GM19351 (cell line): ENCODE measurements around the gene DUSP6.
A peak's percentile ranks its signal among the peaks of the same experiment; 100 is the strongest.

Source experiments
- ATAC-seq: cut with Tn5 transposase; IDR thresholded peaks from one replicate; pipeline ENCODE4 v1.9.1; 2021; ENCODE audit warnings: mild to moderate bottlenecking, moderate library complexity; ENCODE audit not compliant: unreplicated experiment

Gene DUSP6

DNA sequence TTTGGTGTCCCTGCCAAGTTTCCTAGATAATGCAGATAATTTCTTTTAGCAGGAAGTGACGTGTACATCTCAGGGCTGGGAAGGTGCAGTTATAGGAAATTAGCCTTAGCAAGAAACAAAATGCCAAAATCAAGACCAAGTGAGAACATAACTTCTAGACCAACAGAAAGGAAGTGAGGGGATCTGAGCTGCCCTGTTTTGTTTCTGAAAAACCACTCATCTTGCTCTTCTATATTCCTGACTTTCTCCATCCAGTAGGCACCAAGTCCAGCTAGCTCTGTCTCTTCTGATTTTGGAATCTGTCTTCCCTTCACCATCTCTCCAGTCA is 23.9 kb upstream of the DUSP6 start:
- no peak for ATAC-seq

DNA sequence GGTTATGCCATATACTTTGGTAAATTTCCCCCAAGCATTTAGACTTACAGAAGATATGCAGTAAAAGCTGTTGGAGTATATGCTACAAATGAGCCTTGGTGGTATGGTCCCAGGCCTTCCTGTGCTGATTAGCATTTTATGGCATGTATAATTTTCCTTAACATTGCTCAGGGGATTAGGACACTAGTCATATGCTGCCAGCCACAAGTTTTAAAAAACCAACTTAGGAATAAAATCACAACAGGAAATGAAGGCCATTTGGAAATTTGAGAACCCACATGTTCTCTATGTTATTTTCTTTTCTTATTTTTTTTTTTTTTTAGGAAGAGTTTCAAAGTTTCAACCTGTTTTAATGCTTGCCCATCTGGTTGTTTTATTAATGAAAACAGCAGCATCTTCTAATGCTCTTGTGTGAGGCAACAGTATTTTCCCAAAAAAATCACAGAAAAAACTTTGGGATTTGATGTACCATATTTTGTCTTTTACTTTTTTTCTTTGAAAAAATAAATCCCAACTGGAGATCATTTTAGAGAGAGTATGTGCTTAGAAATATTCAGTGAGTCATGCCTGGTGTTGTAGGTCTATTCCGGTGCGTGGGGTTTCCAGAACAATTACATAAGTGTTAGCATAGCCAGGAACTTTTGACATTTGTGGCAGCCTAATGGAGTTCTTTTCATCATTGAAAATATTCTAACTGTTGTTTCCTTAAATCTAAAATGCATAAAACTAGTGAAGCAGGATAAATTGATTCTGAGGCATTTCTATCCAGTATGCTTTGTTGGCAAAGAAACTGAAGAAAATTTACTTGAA is 21.7 kb upstream of the DUSP6 start:
- no peak for ATAC-seq

DNA sequence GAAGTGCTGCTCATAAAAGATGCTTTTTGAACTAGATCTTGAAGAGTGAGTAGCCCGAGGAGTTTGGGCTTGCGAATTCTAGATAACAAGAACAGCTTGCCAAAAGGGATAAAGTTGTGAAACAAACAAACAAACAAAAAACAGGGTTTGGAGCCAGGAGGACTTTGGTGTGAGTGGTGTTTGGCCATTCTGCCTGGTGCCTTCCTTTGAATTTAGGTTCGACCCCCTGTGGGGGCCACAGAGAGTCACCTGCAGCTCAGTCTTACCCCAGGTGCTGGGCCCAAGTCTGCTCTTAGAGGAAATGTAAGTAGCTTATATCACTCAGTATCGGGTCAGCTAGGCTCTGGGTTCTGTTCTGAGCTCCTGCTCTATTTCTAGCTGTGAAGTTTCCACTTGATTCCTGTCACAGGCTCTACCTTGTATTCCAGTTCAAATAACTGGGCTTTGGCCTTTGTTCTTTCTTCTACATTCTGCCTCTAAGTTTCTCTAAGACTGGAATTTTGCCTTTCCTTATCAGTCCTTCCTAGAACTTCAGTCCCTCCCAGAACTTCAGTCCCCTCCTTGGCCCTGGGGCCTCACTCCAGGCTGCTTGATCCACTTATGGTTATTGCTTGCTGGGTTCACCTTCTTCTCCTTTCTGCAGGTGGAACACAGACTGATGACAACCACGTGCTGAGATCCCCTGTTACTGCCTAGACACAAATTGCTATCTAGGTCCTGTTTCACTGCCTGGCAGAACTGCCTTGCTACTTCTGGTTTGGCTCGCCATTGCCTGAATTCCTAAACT is 20.5 kb upstream of the DUSP6 start:
- ATAC-seq, result no peak

- no peak for ATAC-seq
Observed at GRCh38 chr12:89370850-89371249, 18.5 kb upstream of the DUSP6 start.

- ATAC-seq, result no peak
Observed at GRCh38 chr12:89370421-89370831, 18.1 kb upstream of the DUSP6 start.

DNA sequence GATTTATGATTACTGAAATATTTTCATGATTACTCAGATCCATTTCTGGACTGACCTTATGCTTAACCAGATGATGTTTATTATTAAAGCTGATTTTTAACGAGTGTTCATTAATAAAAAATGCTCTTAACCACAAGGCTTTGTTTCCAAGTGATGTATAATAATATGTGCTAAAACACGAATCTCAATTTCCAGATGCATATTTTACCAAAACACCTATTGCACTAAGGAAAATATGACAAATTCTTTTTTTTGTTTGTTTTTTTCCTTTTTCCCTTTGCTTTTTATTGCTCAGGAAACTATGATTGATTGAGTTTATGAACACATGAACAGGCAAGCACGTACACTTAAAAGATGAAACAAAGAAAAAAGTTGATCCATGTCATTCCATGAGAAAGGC is 16.9 kb upstream of the DUSP6 start:
- no peak for ATAC-seq

- ATAC-seq, result no peak
Observed at GRCh38 chr12:89368391-89368790, 16.1 kb upstream of the DUSP6 start.

DNA sequence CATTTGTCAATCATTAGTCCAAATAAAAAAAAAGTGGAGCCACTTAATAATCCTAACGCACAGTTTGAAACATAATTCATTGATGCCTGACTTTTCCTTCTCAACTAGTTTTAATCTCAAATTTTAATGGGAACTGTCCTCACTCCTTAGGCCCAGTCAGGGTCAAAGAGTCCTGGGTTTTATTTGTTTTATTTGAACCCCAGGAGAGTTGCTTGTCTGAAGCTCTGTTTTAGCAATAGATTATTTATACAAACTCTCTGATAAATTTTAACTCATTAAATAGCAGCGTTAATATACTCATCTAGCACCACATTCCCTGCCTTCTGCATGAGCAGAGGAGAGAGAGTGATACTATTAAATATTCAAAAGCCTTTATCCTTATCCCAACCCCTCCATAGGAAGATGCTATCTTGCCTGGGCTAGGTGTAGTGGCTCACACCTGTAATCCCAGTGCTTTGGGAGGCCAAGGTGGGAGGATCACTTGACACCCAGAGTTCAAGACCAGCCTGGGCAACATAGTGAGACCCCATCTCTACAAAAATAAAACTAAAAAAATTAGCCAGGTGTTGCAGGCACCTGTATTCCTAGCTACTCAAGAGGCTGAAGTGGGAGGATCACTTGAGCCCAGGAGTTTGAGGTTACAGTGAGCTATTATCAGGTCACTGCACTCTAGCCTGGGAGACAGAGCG is 14.5 kb upstream of the DUSP6 start:
- ATAC-seq, result no peak

DNA sequence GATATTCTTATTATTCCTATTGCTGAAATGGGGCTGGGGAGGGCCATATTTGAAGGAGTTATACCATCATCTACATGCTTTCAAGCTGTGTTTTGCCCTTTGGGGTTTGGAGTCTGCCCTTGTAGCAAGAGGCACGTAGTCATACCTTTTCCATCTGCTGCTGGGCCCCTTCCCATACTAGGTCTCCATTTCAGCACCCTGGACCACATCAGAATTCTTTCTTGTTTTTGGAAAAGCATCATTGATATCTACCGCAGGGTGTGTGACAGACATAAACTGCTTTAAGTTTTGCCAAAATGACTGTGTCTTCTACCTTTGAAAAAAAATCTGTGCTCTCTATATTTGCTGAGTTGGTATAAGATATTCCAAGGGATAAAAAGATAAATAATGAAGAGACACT is 12.3 kb upstream of the DUSP6 start:
- no peak for ATAC-seq

- ATAC-seq, result no peak
Observed at GRCh38 chr12:89364058-89364457, 11.8 kb upstream of the DUSP6 start.

- no peak for ATAC-seq
Observed at GRCh38 chr12:89363582-89363981, 11.3 kb upstream of the DUSP6 start.

- ATAC-seq, result no peak
Observed at GRCh38 chr12:89363084-89363483, 10.8 kb upstream of the DUSP6 start.

- no peak for ATAC-seq
Observed at GRCh38 chr12:89359615-89360014, 7.3 kb upstream of the DUSP6 start.

DNA sequence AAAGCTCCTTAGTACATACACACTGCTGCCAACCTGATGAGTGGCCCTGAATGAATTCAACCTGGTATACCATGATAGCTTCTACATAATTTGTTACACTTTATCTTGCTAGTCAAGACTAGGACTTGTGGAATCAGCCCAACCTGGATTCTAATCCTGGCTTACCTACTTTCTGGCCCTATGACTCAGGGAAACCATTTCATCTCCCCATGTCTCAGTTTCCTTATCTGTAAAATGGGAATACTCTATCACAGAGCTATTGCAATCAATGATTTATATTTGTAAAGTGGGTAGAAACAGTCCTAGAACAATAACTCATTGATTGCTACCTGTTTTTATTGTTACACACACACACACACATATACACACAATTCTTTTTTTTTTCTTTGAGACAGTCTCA is 6.5 kb upstream of the DUSP6 start:
- ATAC-seq, result no peak

DNA sequence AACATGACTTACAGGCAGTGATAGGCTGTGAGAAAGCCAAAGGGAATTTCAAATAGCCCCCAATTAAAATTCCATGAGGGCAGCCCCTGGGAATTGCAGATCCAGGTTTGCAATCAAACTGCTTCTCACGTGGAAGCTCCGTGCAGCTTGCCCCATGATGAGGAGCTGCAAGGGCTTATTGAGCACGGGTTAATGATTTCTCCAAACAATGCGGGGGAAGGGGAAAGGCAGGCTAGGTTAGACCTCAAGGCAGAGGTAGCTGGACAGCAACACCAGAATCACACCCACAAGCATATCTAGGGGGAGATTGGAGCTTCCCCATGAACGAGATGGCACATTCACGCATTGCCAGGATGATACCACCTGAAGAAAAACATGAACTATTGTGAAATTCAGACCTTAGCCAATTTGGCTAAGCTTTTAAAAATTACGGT is 5.0 kb upstream of the DUSP6 start:
- no peak for ATAC-seq

GRCh38 chr12:89356069-89356665 is 3.9 kb upstream of the DUSP6 start:
- no peak for ATAC-seq

- no peak for ATAC-seq
Observed at GRCh38 chr12:89355243-89356068, 3.2 kb upstream of the DUSP6 start.

DNA sequence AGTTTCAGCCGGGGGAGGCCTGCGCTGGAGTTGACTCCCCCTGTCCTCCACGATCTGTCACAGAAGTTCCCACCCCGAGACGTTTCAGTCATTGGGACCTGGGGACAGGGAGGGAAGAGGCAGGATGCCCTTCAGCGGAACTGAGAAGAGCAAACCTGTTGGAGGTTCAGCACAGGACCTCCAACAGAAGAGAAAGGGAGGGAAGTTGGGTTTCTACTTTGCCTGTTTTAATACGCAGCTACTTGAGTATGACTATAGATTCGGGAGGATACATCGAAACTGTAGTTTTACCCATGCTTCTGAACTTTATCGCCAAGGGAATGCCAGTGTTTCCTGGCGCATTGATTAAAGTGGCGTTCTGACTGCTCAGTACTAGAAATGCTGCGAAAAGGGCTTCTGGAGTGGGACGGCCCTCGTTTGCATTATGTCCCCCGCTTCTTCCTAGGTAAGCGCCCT is 2.3 kb upstream of the DUSP6 start:
- no peak for ATAC-seq

- ATAC-seq, result peak; percentile 38
Observed at GRCh38 chr12:89353823-89354611, 1.7 kb upstream of the DUSP6 start.
